Pulmonary artery endothelial cell (primary cell): ENCODE data around the gene LRRC43. TPM values are rescaled to one million over a fixed set of nuclear protein-coding genes. Genes with fewer than 3 reads are reported as not detected.
"Not testable (repeated sequence)": the region's sequence is repeated elsewhere in the genome, so short reads cannot be mapped to it uniquely, and the experiment has no call there.

Experiments
- DNase-seq: peaks from one replicate; pipeline ENCODE4 v3.0.0-alpha.2; 2011; ENCODE audit warnings: low read depth, low spot score
- total RNA-seq: library from RNA; depleted of rRNA; stranded (reverse); fragments of >200 nt; gene quantifications from 2 replicates; pipeline ENCODE4 v1.2.3, GENCODE V29; 2014

Gene LRRC43
- total RNA-seq, 1 donor from 2014 or later: 2.2 TPM

DNA sequence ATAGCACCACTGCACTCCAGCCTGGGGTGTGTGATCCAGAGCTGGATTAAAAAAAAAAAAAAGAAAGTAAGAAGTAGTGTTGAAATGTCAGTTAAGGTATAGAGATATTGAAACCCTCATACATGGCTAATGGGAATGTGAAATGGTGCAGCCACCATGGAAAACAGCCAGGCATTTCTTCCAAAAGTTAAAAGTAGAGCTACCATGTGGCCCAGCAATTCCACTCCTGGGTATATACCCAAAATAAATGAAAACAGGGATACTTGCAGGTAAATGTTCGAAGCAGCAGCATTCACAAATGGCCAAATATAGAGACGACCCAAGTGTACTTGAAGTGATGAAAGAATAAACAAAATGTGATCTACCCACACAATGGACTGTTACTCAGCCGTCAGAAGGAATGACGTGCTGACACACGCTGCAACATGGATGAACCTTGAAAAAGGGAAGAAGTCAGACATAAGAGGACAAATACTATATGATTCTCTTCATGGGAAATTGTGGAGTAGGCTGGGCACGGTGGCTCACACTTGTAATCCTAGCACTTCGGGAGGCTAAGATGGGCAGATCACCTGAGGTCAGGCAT, 24.1 kb upstream of the LRRC43 start:
- DNase-seq: no peak

DNA sequence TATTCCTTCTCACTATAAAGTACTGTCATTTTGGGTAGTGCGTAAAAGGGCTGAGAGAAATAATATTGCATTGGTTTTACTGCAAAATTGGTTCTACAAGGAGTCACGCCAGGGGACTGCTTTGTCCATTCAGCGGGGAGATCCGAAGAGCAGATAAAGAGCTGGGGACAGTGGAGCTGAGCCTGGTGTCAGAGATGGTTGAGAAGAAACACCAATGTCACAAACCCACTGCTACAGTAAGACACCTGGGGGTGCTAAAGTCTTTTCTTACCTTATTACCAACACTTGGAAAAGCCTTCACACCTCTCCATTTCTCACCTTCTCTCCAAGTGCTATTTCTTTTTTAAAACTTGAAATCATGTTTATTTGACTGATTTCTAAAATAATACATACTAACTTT, 23.0 kb upstream of the LRRC43 start:
- no peak for DNase-seq

DNA sequence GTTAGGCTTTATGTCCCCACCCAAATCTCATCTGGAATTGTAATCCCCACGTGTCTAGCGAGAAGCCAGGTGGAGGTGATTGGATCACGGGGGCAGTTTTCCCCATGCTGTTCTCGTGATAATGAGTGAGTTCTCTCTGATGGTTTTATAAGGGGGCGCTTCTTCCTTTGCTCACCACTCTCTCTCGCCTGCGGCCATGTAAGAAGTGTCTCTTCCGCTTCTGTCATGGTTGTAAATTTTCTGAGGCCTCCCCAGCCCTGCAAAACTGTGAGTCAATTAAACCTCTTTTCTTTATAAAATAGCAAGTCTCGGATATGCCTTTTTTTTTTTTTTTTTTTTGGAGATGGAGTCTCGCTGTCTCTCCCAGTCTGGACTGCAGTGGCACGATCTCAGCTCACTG, 22.2 kb upstream of the LRRC43 start:
- no peak for DNase-seq

DNA sequence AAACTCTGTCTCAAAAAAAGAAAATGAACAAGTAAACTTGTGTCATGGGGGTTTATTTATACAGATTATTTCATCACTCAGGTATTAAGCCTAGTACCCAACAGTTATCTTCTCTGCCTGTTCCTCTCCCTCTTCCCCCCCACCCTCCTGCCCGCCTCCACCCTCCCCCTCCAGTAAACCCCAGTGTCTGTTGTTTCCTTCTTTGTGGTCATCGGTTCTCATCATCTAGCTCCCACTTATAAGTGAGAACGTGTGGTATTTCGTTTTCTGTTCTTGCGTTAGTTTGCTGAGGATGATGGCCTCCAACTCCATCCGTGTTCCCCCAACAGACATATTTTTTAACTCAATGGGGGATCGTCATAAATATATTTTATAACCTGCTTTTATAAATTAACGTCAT, 21.2 kb upstream of the LRRC43 start:
- no peak for DNase-seq

DNA sequence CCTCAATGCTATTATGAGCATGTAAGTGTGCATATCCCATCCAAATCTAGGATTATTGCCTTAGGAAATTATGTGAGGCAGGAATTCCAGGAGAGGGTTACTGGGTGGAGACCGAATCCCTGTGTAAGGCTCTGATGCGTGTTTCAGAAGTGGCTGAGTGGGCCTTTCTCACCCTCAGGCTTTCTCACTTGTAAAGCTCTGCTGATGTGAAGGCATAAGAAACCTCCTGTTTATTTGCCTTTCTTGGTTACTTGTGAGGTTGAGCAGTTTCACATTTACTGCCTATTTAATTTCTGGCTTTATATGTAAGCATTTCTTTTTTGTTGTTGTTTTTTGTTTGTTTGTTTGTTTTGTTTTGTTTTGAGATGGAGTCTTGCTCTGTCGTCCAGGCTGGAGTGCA, 19.9 kb upstream of the LRRC43 start:
- no peak for DNase-seq

DNA sequence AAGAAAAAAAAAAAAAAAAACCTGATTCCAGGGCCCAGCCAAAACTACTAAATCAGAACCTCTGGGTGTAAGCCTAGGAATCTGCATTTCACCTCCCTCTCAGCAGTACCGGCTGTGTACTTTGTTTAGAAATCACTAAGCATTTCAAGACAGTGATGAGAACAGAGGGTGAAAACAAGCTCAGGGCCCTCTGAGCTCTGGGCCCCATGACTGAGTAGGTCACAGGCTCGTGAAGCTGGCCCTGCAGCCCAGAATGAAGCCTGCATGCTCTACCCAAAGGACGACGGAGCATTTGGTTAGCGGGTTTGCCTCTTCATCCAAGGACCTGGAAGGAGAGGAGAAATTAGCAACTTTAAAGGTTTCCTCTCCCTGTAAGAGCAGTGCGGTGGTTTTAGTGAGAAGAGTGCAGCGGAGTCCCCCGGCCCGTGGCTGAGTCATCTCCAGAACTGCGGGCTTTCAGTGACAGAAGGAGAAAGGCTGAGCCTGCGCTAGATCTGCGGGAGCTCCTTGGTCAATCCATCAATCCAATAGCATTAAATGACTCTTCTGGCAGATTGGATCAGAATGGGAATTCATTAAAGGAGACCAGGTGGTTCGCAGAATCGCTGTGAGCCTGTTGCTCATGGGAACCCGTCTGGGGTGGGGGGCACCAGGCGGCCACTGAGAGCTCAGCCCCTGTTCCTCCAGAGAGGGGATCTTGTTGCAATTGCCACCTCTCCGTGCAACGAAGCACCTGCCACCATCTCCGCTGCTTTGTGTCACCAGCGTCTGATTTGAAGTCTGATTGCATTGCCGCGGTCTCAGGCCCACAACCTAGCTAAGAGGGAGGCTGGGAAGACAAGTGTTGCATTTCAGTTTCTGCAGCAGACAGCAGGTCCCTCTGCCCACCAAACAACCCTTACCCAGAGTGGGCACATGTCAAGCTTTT, 16.2 kb upstream of the LRRC43 start:
- no peak for DNase-seq

DNA sequence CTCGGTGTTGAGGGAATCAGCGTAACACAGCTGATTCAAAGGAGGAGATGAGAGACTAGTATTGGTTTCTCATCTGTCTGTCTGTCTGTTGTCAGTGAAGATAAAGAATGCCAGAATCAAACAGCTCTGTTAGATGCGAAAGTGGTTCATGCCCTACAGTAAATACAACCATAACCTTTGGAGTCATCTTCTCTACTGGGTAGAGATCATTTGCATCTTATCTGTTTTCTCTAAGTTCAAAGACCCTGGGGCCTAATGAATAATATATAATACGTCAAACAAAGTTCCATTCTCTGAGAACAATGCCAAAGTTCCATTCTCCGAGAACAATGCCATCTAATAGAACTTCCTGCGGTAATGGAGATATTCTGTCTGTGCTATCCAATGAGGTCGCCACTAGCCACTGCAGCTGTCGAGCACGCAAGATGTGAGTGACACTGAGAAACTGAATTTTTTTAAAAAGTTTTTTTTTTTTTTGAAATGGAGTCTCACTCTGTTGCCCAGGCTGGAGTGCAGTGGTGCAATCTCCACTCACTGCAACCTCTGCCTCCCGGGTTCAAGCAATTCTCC, 15.5 kb upstream of the LRRC43 start:
- DNase-seq: peak; percentile 10

DNA sequence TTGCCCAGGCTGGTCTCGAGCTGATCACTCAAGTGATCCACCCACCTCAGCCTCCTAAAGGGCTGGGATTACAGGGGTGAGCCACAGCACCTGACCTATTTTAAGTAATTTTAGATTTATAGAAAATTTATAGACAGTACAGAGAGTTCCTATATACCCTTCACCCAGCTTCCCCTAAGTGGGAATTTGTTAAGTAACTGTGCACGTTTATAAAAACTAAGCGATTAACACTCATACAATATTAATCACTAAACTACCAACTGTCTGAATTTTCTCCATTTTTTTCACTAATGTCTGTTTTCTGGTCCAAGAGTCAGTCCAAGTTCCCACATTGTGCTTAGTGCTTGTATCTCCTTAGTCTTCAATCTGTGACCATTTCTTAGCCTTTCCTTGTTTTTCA, 14.4 kb upstream of the LRRC43 start:
- no peak for DNase-seq

DNA sequence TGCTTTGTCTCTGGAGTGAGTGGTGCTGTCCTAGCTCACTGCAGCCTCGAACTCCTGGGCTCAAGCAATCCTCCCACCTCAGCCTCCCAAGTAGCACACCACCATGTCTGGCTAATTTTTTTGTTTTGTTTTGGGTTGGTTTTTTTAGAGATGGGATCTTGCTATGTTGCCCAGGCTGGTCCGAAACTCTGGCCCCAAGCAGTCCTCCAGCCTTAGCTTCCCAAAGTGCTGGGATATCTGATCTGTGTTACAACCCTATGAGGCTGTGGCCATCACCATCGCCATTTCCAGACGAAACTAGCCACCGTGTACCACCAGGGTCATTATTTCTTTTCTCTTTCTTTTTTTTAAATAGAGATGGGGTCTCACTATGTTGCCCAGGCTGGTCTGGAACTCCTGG, 11.5 kb upstream of the LRRC43 start:
- no peak for DNase-seq

DNA sequence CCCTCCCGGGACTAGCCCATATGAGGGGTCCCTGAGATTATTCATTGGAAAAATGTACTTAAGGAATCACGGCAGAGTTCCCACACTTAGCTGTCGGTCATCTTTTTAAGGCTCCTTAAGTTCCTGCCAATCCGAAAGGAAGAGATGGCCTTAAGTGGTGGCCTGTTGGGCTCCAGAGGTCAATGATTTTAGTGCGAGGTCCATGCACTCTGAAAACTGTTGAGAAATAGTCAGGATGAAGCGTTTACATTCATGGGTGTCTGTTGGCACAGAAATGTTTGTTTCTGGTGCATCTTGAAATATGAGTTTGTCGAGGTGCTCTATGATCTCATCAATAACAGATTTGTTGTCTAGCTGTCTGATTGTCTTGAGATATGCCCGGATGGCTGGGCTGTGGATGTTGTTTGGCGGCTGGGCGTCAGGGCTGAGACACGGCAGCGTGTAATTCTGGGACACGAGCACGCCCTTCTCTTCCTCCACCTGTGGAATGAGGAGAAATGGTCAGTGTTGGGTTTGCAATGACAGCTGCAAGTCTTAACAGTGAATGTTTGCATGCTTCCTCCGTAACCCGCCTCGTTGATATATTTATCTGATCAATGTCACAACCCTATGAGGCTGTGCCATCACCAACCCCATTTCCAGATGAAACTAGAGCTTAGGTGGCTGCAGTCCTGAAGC, 10.5 kb upstream of the LRRC43 start:
- no peak for DNase-seq

DNA sequence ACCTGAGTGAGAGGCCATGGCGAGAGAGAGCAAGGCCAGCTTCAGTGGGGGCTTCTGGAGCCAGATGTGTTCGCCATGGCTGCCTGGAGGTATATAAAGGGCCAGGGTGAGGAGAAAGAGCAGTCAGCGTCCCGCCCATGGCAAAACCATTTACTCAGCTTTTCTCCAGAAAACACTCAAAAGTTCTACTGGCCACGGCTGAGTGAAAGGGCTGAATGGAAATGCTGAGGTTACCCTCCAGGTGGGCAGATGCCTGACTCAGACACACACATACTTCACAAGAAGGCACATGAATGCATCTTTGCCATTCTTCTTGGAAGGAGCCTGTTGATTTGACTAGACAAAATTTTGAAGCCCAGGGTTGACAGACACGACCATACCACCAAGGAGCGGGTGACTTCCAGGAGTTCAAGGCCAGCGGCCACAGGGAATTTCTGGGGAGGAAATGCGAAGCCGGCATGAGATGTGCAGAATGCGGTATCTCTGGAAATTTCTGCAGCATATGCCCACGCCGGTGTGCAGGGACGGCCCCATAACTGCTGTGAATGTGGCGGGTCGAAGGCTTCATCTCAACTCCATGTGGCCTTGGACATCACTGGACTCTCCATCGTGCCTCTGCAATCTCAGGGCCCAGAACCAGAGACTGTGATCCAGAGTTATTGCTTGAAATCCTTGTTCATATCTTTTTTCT, 8.6 kb upstream of the LRRC43 start, which contains the start of gene IL31:
TSS of gene IL31 (minus strand) at position 67 of the 691 bp plus-strand sequence. CDS start at position 18, 49 bp downstream.
- DNase-seq: no peak

DNA sequence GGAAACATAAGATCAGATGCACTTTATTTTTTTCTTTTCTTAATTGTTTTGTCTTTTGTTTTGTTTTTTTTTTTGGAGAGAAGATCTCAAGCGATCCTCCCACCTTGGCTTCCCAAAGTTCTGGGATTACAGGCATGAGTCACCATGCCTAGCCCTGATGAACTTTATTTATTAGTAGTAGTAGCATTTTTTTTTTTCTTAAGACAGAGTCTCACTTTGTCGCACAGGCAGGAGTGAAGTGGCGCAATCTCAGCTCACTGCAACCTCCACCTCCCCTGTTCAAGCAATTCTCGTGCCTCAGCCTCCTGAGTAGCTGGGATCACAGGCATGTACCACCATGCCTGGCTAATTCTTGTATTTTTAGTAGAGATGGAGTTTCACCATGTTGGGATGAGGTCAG, 6.5 kb upstream of the LRRC43 start:
- not testable (repeated sequence) for DNase-seq

DNA sequence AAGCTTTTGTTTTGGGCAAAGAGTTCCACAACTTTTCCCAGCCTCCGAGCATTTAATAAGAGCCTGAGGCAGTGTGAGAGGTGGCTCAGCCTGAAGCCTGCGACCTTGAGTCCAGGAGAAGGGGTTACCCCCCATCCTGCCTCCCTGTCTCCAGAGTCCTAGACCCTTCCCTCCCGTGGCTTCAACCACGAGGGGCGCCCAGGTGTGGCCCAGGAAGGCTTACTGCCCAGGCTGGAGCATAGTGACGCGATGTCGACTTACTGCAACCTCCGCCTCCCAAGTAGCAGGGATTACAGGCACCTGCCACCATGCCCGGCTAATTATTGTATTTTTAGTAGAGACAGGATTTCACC, 641 bp downstream of the LRRC43 start:
- DNase-seq: no peak

DNA sequence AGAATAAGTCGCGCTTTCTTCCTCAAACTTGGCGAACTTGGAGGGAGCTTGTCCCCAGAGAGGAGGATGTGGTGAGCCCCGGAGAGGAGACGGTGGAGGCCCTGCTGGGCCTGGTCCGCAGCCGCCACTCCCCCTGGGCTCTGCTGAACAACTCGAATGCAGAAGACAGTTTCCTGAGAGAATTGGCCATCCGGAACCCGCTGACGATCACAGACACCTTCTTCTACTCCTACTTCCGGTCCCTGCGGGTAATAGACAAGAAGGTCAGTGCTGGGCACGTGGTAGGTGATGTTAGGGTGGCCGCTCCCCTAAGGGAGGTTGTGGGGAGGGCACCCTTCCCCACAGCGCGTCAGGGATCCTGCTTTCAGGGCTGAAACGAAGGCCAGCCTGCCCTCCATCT, 1.6 kb downstream of the LRRC43 start:
- no peak for DNase-seq

DNA sequence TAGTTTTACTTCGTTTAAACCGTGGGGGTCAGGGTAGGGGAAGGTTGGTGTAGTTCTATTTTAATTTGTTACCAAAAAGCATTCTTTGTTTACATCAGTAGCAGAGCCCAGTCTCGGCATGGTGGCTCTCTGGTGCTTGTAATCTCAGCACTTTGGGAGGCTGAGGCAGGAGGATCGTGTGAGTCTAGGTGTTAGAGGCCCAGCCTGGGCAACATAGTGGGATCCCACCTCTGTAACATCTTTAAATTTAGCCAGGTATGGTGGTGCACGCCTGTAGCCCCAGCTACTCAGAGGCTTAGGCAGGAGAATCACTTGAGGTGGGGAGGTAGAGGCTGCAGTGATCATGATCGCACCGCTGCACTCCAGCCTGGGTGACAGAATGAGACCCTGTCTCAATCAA, 2.2 kb downstream of the LRRC43 start:
- no peak for DNase-seq

DNA sequence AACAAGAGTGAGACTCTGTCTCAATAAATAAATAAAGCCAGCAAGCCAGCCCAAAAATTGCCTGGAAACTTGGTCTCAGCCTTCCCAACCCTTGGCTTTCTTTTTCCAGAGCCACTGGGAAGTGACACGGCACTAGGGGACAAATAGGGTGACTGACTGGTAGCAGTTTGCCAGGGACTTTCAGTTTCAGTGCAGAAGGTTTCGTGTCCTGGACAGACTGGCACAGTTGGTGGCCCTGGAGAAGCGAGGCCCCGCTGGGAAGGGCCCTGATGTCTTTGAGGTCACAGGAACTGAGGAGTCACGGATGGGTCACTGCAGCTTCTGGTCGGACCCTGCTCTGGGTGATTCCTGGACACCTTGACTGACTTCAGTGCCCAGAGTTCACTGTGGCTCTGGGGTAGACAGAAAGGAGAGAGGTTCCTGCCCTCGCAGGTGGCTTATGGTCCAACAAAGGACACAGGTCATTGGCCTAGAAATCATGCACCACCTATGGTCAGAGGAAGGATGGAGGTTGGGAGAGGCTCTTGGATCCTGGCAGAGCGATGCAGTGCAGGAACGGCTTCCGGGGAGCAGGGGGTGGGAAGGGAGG, 2.7 kb downstream of the LRRC43 start:
- DNase-seq: no peak

DNA sequence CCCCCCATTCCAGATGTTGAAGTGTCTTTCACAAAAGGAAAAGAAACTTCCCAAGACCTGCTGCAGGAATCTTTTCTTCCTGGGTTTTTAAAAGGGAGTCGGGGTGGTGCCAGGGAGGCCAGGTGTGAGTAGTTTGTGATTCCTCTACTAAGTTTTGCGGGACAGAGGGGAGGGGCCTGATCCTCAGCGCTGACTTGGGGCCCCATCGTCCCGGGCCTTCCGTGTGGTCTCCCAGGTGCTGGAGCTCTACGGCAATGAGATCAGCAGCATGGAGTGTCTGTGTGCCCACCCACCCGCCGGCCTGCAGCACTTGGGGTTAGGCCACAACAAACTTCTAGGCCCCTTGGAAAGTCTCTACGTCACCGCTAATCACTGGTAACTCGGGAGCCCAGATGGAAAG, 4.5 kb downstream of the LRRC43 start:
- DNase-seq: no peak

DNA sequence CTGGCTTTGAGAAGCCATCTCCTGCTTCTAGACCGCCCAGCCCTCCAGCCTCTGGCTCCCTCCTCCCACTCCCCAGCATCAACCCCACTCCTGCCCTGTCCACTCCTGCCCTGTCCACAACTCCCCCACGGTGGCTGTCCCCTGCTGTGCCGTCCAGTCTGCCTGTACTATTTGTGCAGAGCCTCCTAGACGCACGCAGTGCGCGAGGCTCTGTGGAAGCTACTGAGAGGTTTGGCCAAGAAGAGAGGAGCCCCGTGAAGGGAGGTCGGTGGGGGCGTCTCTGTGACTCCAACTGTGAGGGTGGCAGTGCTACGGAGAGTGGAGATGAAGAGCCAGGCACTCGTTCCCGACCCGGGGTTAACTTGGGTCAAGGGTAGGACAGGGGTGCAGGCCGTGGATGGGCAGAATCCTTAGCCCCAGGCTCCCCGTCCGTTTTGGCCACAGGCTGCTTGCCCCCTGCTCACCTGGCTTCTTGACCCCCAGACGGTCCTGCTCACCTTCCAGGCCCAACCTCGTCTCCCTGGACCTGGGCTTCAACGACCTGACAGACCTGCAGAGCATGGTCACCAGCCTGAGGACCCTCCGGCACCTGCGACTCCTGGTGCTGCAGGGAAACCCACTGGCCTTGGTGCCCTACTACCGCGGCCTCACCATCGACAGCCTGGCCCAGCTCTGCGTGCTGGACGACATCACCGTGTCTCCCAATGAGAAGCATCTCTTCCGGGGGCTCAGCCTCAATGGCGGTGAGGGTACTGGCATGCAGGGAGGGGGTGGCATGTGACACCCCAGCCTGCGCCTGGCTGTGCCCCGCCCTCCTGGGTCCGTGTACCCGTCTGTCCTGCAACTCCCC, 6.9 kb downstream of the LRRC43 start:
- no peak for DNase-seq

DNA sequence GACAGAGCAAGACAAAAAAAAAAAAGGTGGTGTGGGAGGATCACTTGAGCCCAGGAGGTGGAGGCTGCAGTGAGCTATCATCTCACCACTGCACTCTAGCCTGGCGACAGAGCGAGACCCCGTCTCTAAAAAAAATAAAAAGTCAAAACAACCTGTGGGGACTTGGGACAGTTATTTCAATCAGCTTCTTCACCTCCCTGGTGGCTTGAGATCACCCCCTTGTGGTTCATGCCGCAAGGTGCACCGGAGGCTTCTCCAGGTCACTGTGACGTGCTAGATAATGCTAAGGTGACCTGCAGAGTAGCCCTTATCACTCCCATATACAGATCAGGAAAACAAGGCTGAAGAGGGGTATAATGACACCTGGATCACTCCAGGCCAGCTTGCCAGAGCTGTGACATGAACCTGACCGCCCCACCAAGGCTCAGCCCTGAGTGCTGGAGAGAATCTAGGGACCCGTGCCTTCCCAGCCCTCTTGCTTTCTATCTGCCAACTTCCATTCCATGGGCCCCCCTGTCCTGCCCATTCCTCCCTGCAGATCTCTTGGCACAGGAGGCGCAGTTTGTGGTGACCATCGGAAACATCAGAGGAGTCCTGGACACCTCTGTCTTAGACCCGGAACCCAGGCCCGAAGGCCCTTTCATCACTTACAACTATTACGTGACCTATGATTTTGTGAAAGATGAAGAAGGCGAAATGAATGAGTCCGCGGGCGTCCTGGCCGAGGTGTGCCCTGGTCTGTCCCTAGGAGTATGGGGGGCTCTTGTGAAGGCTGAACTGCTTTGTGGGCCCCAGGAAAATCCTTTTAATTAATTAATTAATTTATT, 8.1 kb downstream of the LRRC43 start:
- peak; percentile 19 for DNase-seq
